SU-DHL-6 (cell line): ENCODE measurements around the gene LHFPL3.
"Not testable (repeated sequence)": the region's sequence is repeated elsewhere in the genome, so short reads cannot be mapped to it uniquely, and the experiment has no call there.

ENCODE experiments used
- H2AFZ ChIP-seq: fragments of 200-600 bp; sonication (generic); 2 replicates; pipeline ENCODE4 v1.6.1; 2014; ENCODE audit warnings: low read depth, mild to moderate bottlenecking, moderate library complexity, mixed read lengths, antibody characterized with exemption, low read length; ENCODE audit not compliant: severe bottlenecking
- H3F3A ChIP-seq: fragments of 200-600 bp; shearing (Covaris generic); 2 replicates; pipeline ENCODE4 v1.6.0; 2016; ENCODE audit warnings: antibody characterized with exemption, mild to moderate bottlenecking; ENCODE audit not compliant: insufficient read depth
- H3K27ac ChIP-seq: fragments of 200-600 bp; sonication (generic); 2 replicates; pipeline ENCODE4 v1.5.1; 2016; ENCODE audit warnings: low read depth, mild to moderate bottlenecking, low read length, moderate library complexity, mixed read lengths
- H3K27me3 ChIP-seq: fragments of 200-600 bp; sonication (generic), shearing (Covaris generic); 2 replicates; pipeline ENCODE4 v1.6.0; 2014; ENCODE audit warnings: mild to moderate bottlenecking, low read length
- H3K36me3 ChIP-seq: fragments of 200-600 bp; sonication (generic); 2 replicates; pipeline ENCODE4 v1.6.1; 2014; ENCODE audit warnings: mild to moderate bottlenecking, low read length, mixed read lengths
- H3K4me2 ChIP-seq: fragments of 300-600, 200-600 bp; shearing (Covaris generic), sonication (generic); 2 replicates; pipeline ENCODE4 v1.6.0; 2014; ENCODE audit warnings: low read length, low read depth, mild to moderate bottlenecking; ENCODE audit not compliant: poor library complexity, severe bottlenecking
- H3K4me3 ChIP-seq: fragments of 200-600 bp; sonication (generic); 2 replicates; pipeline ENCODE4 v1.5.1; 2014; ENCODE audit warnings: antibody characterized with exemption, low read length, mild to moderate bottlenecking, mixed read lengths; ENCODE audit not compliant: insufficient read depth, poor library complexity, severe bottlenecking
- H3K79me2 ChIP-seq: fragments of 200-600 bp; sonication (generic); 2 replicates; pipeline ENCODE4 v1.6.1; 2014; ENCODE audit warnings: mild to moderate bottlenecking, low read length, moderate library complexity; ENCODE audit not compliant: insufficient read depth
- H3K9ac ChIP-seq: fragments of 200-600 bp; sonication (generic); 2 replicates; pipeline ENCODE4 v1.7.0; 2014; ENCODE audit warnings: mild to moderate bottlenecking, low read length
- H3K9me2 ChIP-seq: fragments of 200-600 bp; sonication (generic); replicated peaks from 2 replicates; pipeline ENCODE4 v1.6.1; 2014; ENCODE audit warnings: low read length; ENCODE audit not compliant: insufficient read depth
- H3K9me3 ChIP-seq: fragments of 200-600 bp; sonication (generic); 2 replicates; pipeline ENCODE4 v1.6.1; 2014; ENCODE audit warnings: low read length, mixed read lengths; ENCODE audit not compliant: insufficient read depth
- H4K20me1 ChIP-seq: fragments of 200-600 bp; sonication (generic); 2 replicates; pipeline ENCODE4 v1.6.1; 2014; ENCODE audit warnings: low read depth, mild to moderate bottlenecking, antibody characterized with exemption, low read length, moderate library complexity, mixed read lengths
- EZH2phosphoT487 ChIP-seq: fragments of 200-600 bp; sonication (generic), shearing (Covaris generic); conservative IDR thresholded peaks from 2 replicates; pipeline ENCODE4 v1.6.1; 2018; ENCODE audit warnings: mild to moderate bottlenecking, antibody characterized with exemption, low read length, moderate library complexity, mixed read lengths
- TF ChIP-seq, protein P1 (sequence below): fragments of 200-600 bp; sonication (generic); IDR thresholded peaks from one replicate; pipeline ENCODE4 v1.5.1; 2017; ENCODE audit warnings: antibody characterized with exemption, mild to moderate bottlenecking, low read length, moderate library complexity; ENCODE audit not compliant: insufficient read depth, poor library complexity, severe bottlenecking

The LHFPL3 gene

DNA sequence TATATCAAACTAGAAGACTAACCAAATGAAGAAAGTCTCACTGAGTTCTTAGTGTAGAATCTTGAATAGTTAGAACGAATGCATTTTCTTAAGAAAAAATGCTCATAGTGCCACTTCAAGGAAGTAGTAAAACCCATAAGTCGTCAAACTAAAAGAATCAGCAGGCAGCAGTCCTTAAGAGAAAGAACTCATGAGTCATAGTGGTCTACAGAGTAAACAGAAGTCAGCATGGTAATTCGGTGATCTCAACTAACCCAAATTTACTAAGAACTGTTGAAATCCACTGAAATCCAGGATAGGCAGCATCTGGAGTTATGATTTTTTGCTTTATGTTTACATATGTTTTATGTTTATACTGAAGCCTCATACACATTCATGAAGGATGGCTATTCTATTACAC lies 256.2 kb downstream of the LHFPL3 start:
- no peaks in the 10 kb centered on the region for H3K79me2 ChIP-seq
- no peak overlapping the region for H3K4me2 ChIP-seq
- no peak overlapping the region for H2AFZ ChIP-seq
- no peaks in the 10 kb centered on the region for H3K9me3 ChIP-seq
- no peaks in the 10 kb centered on the region for H3F3A ChIP-seq
- no peaks in the 10 kb centered on the region for H3K9me2 ChIP-seq
- no peaks in the 10 kb centered on the region for H4K20me1 ChIP-seq
- H3K9ac ChIP-seq: no peak overlapping the region
- no peak for TF ChIP-seq EZH2phosphoT487
- TF ChIP-seq, protein P1, sequence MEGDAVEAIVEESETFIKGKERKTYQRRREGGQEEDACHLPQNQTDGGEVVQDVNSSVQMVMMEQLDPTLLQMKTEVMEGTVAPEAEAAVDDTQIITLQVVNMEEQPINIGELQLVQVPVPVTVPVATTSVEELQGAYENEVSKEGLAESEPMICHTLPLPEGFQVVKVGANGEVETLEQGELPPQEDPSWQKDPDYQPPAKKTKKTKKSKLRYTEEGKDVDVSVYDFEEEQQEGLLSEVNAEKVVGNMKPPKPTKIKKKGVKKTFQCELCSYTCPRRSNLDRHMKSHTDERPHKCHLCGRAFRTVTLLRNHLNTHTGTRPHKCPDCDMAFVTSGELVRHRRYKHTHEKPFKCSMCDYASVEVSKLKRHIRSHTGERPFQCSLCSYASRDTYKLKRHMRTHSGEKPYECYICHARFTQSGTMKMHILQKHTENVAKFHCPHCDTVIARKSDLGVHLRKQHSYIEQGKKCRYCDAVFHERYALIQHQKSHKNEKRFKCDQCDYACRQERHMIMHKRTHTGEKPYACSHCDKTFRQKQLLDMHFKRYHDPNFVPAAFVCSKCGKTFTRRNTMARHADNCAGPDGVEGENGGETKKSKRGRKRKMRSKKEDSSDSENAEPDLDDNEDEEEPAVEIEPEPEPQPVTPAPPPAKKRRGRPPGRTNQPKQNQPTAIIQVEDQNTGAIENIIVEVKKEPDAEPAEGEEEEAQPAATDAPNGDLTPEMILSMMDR: no peak
- H3K36me3 ChIP-seq: no peaks in the 10 kb centered on the region
- no peaks in the 10 kb centered on the region for H3K27me3 ChIP-seq
- H3K4me3 ChIP-seq: no peak overlapping the region
- H3K27ac ChIP-seq: no peak overlapping the region

DNA sequence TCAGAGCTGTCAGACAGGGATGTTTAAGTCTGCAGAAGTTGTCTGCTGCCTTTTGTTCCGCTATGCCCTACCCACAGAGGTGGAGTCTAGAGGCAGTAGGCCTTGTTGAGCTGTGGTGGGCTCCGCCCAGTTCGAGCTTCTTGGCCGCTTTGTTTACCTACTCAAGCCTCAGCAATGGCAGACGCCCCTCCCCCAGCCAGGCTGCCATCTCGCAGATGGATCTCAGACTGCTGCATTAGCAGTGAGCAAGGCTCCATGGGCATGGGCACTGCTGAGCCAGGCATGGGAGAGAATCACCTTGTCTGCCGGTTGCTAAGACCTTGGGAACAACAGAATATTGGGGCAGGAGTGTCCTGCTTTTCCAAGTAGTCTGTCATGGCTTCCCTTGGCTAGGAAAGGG lies 267.2 kb downstream of the LHFPL3 start:
- H4K20me1 ChIP-seq, H3K27ac ChIP-seq, H3K4me2 ChIP-seq, H3K9me3 ChIP-seq, H2AFZ ChIP-seq, H3K27me3 ChIP-seq, H3K79me2 ChIP-seq, H3F3A ChIP-seq, H3K9ac ChIP-seq, H3K4me3 ChIP-seq, H3K9me2 ChIP-seq, H3K36me3 ChIP-seq: not testable (repeated sequence)

DNA sequence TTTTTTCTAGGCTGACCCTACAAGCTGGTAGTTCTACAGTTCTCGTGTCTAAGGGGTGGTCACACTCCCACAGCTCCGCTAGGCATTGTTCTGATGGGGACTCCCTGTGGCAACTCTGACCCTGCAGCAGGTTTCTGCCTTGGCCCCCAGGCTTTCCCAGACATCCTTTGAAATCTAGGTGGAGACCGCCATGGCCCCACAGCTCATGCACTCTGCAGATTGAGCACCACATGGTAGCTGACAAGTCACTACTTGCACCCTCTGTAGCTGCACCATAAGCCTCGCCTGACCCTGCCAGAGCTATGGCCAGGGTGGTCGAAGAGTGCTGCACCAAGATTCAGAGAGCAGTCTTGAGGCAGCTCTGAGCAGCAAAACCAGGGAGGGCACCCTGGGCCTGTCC lies 275.6 kb downstream of the LHFPL3 start:
- Histone ChIP-seq H4K20me1 (no peaks in the 10 kb centered on the region), H3K4me2 (no peak overlapping the region), H3K9ac (no peak overlapping the region), H3F3A (no peaks in the 10 kb centered on the region), H3K36me3 (no peaks in the 10 kb centered on the region), H3K9me2 (no peaks in the 10 kb centered on the region; the same call in 1 of the 2 replicates), H3K27me3 (no peaks in the 10 kb centered on the region), H3K27ac (no peak overlapping the region), H3K79me2 (no peaks in the 10 kb centered on the region), H2AFZ (no peak overlapping the region), H3K4me3 (no peak overlapping the region), H3K9me3 (no peaks in the 10 kb centered on the region)
- TF ChIP-seq, protein P1: no peak
- TF ChIP-seq EZH2phosphoT487: no peak

DNA sequence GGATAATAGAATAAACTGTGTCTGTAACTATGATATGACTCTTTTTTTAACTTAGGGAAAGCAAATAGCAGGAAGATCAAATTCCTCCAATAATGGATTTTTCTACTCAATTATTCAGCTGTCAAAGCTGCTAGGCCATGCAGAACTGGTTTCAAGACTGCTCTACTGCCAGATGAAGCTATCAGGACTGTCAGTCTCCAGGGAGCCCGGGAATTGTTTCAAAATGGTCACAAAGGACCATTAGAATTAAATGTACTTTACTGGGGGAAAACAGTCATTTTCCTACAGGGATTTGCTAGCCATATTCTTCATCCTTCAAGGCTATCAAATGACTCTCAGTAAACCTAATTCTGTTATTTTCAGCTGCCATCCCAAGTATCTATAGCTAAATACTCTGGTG lies 276.3 kb downstream of the LHFPL3 start:
- Histone ChIP-seq H3K9me2 (no peaks in the 10 kb centered on the region), H3K4me3 (no peak overlapping the region), H3K9me3 (no peaks in the 10 kb centered on the region), H4K20me1 (no peaks in the 10 kb centered on the region), H3K36me3 (no peaks in the 10 kb centered on the region), H3K79me2 (no peaks in the 10 kb centered on the region), H3K27me3 (no peaks in the 10 kb centered on the region), H3K9ac (no peak overlapping the region), H3K27ac (no peak overlapping the region), H3K4me2 (no peak overlapping the region), H3F3A (no peaks in the 10 kb centered on the region), H2AFZ (no peak overlapping the region)
- no peak for TF ChIP-seq EZH2phosphoT487
- TF ChIP-seq, protein P1: no peak
